GM12872 (cell line): ENCODE results near the gene CDHR3.

Experiments used
- CTCF ChIP-seq: IDR thresholded peaks from 3 replicates; pipeline ENCODE4 v1.5.1; 2011; ENCODE audit warnings: low read depth, mild to moderate bottlenecking, low read length, moderate library complexity; ENCODE audit not compliant: insufficient read depth

CDHR3 gene

GRCh38 chr7:106033735-106034134, 70.7 kb downstream of the CDHR3 start:
- no peak for TF ChIP-seq CTCF

GRCh38 chr7:106034383-106034782, 71.3 kb downstream of the CDHR3 start:
- TF ChIP-seq CTCF, result no peak

GRCh38 chr7:106035568-106035967, 72.5 kb downstream of the CDHR3 start:
- no peak for TF ChIP-seq CTCF

- TF ChIP-seq CTCF, result no peak
Measured at GRCh38 chr7:106036004-106036403, 72.9 kb downstream of the CDHR3 start.

- no peak for TF ChIP-seq CTCF
Measured at GRCh38 chr7:106037489-106038176, 74.6 kb downstream of the CDHR3 start.

- TF ChIP-seq CTCF, result no peak
Measured at GRCh38 chr7:106038289-106038688, 75.2 kb downstream of the CDHR3 start.

- TF ChIP-seq CTCF, result no peak
Measured at GRCh38 chr7:106038916-106039315, 75.9 kb downstream of the CDHR3 start.
